Brain microvascular endothelial cell (primary cell): Measurements from ENCODE around the gene ARHGAP6.

Experiments used
- DNase-seq: peaks from one replicate; pipeline ENCODE4 v3.0.0-alpha.2; 2020
- H3K27ac ChIP-seq: fragments of 250-450 bp; sonication (Bioruptor Pico); 2 replicates; pipeline ENCODE4 v1.5.1; 2020; ENCODE audit warnings: mild to moderate bottlenecking, moderate library complexity
- H3K27me3 ChIP-seq: fragments of 250-450 bp; sonication (Bioruptor Pico); replicated peaks from 2 replicates; pipeline ENCODE4 v1.5.1; 2020; ENCODE audit warnings: mild to moderate bottlenecking
- H3K36me3 ChIP-seq: fragments of 250-450 bp; sonication (Bioruptor Pico); replicated peaks from 2 replicates; pipeline ENCODE4 v1.5.1; 2020; ENCODE audit warnings: mild to moderate bottlenecking
- H3K4me3 ChIP-seq: 2 replicates; pipeline ENCODE4 v1.5.1; 2011; ENCODE audit warnings: low read depth, mild to moderate bottlenecking, control low read depth, low read length, moderate library complexity
- CTCF ChIP-seq: IDR thresholded peaks from 2 replicates; pipeline ENCODE4 v1.5.1; 2011; ENCODE audit warnings: low read depth, mild to moderate bottlenecking, moderate library complexity, low read length, control low read depth, inconsistent platforms; ENCODE audit errors: missing control alignments
- in situ Hi-C: cut with HindIII; loops from 2 replicates; pipeline ENCODE4 v1.10.0; 2017; ENCODE audit warnings: low sequenced_read_pairs, low pct_ligation_motif_present

The ARHGAP6 gene

GRCh38 chrX:11611965-11612364 lies 53.8 kb downstream of the ARHGAP6 start:
- Histone ChIP-seq H3K27me3 (no peaks in the 10 kb centered on the region), H3K4me3 (no peak overlapping the region), H3K36me3 (no peaks in the 10 kb centered on the region), H3K27ac (no peak overlapping the region)
- DNase-seq, result no peak
- in situ Hi-C loops, result no loop called here
- TF ChIP-seq CTCF, result no peak

- H3K27ac ChIP-seq, result no peak overlapping the region
- no peaks in the 10 kb centered on the region for H3K36me3 ChIP-seq
- no peak for DNase-seq
- TF ChIP-seq CTCF, result no peak
- no peak overlapping the region for H3K4me3 ChIP-seq
- in situ Hi-C loops, result no loop called here
- no peaks in the 10 kb centered on the region for H3K27me3 ChIP-seq
These were observed 54.6 kb downstream of the ARHGAP6 start for GRCh38 chrX:11611161-11611560.

- Histone ChIP-seq H3K4me3 (no peak overlapping the region), H3K36me3 (no peaks in the 10 kb centered on the region), H3K27me3 (no peaks in the 10 kb centered on the region), H3K27ac (no peak overlapping the region)
- no peak for DNase-seq
- TF ChIP-seq CTCF, result no peak
- in situ Hi-C loops, result no loop called here
These were observed 56.6 kb downstream of the ARHGAP6 start for GRCh38 chrX:11609109-11609508.

- DNase-seq, result no peak
- TF ChIP-seq CTCF, result no peak
- H3K27me3 ChIP-seq, result no peaks in the 10 kb centered on the region
- no peaks in the 10 kb centered on the region for H3K36me3 ChIP-seq
- in situ Hi-C loops, result no loop called here
- H3K27ac ChIP-seq, result no peak overlapping the region
- no peak overlapping the region for H3K4me3 ChIP-seq
These were observed 59.3 kb downstream of the ARHGAP6 start for GRCh38 chrX:11606408-11606807.

- no peak overlapping the region for H3K27ac ChIP-seq
- in situ Hi-C loops, result no loop called here
- no peak for DNase-seq
- no peaks in the 10 kb centered on the region for H3K27me3 ChIP-seq
- no peaks in the 10 kb centered on the region for H3K36me3 ChIP-seq
- TF ChIP-seq CTCF, result peak; percentile 1
- H3K4me3 ChIP-seq, result no peak overlapping the region
These were observed 65.1 kb downstream of the ARHGAP6 start for GRCh38 chrX:11600578-11600977.

- no peak for TF ChIP-seq CTCF
- peak; percentile 15 for DNase-seq
- no peak overlapping the region for H3K4me3 ChIP-seq
- in situ Hi-C loops, result no loop called here
- no peaks in the 10 kb centered on the region for H3K36me3 ChIP-seq
- no peaks in the 10 kb centered on the region for H3K27me3 ChIP-seq
- H3K27ac ChIP-seq, result no peak overlapping the region
These were observed 68.2 kb downstream of the ARHGAP6 start for GRCh38 chrX:11597479-11597878.
